Lower lobe of right lung (tissue), 2 donors: ENCODE measurements around the gene TMEM156. TPM values are rescaled to one million over a fixed set of nuclear protein-coding genes. Genes with fewer than 3 reads are reported as not detected.

Experiments used
- ATAC-seq, 2 donors: fragments of 200-7000 bp; cut with Tn5 transposase; one replicate each; pipeline ENCODE4 v1.9.1; 2020 to 2022; ENCODE audit warnings: mild to moderate bottlenecking in 2 of 2, moderate library complexity in 2 of 2
- DNase-seq: peaks from one replicate; pipeline ENCODE4 v3.0.0-alpha.2; 2020
- H3K27ac ChIP-seq: fragments of 200-600 bp; one replicate; pipeline ENCODE4 v1.8.0; 2022
- H3K27me3 ChIP-seq: fragments of 200-600 bp; one replicate; pipeline ENCODE4 v1.8.0; 2022; ENCODE audit warnings: low read depth
- H3K36me3 ChIP-seq: fragments of 200-600 bp; one replicate; pipeline ENCODE4 v1.8.0; 2022; ENCODE audit warnings: mild to moderate bottlenecking
- H3K4me1 ChIP-seq: fragments of 200-600 bp; one replicate; pipeline ENCODE4 v1.8.0; 2022
- H3K4me3 ChIP-seq: fragments of 200-600 bp; one replicate; pipeline ENCODE4 v1.8.0; 2022; ENCODE audit warnings: mild to moderate bottlenecking
- H3K9me3 ChIP-seq: fragments of 200-600 bp; one replicate; pipeline ENCODE4 v1.8.0; 2022
- CTCF ChIP-seq: fragments of 200-600 bp; IDR thresholded peaks from one replicate; pipeline ENCODE4 v1.8.0; 2022; ENCODE audit warnings: antibody characterized with exemption, mild to moderate bottlenecking
- intact Hi-C: fragments of 100-400 bp; cut with DNase I; formaldehyde crosslinking; loops from one replicate; pipeline ENCODE4 v1.11.0; 2022
- total RNA-seq: library from RNA; stranded (reverse); fragmentation: NEBNext Ultra II Directional; extraction: Animal tissue kit (Norgen Biotek cat#: 25700); gene quantifications from one replicate; pipeline ENCODE4 v1.2.1, GENCODE V29; 2021
- donor health status: DM: no; HTN: yes; CAD: no; lungs with severe emphysema.

TMEM156 gene
- total RNA-seq, 1 donor from 2014 or later = 0.62 TPM

- H3K4me1 ChIP-seq = peaks cover 51% of the 10 kb centered on the region
- no peaks in the 10 kb centered on the region for H3K36me3 ChIP-seq
Observed at GRCh38 chr4:39044364-39044955, 12.3 kb upstream of the TMEM156 start.

GRCh38 chr4:39043861-39044363 is 11.7 kb upstream of the TMEM156 start:
- Histone ChIP-seq H3K27me3 (no peaks in the 10 kb centered on the region), H3K4me3 (peak overlapping the region; percentile 66), H3K36me3 (no peaks in the 10 kb centered on the region), H3K27ac (peak overlapping the region; percentile 88), H3K9me3 (no peaks in the 10 kb centered on the region), H3K4me1 (peaks cover 48% of the 10 kb centered on the region)
- TF ChIP-seq CTCF = no peak
- DNase-seq (no peak), ATAC-seq (peak in 1 of 2 donors; percentile 5)
- intact Hi-C loops = no loop called here

More at GRCh38 chr4:39044364-39044955, 12.3 kb upstream of the TMEM156 start:
- Histone ChIP-seq H3K27ac (peak overlapping the region; percentile 88), H3K4me3 (peak overlapping the region; percentile 66), H3K27me3 (no peaks in the 10 kb centered on the region), H3K9me3 (no peaks in the 10 kb centered on the region)
- DNase-seq = peak; percentile 93
- no peak for TF ChIP-seq CTCF
- ATAC-seq = peak; percentile 93 to 94
- intact Hi-C loops = no loop called here

GRCh38 chr4:39043058-39043860 is 11.1 kb upstream of the TMEM156 start:
- Histone ChIP-seq H3K9me3 (no peaks in the 10 kb centered on the region), H3K4me1 (peaks cover 46% of the 10 kb centered on the region)
- no peak for ATAC-seq

GRCh38 chr4:39042366-39042765 is 10.2 kb upstream of the TMEM156 start:
- TF ChIP-seq CTCF = no peak
- ATAC-seq (no peak), DNase-seq (no peak)
- H3K9me3 ChIP-seq = no peaks in the 10 kb centered on the region
- no peaks in the 10 kb centered on the region for H3K27me3 ChIP-seq
- peak overlapping the region; percentile 8 for H3K27ac ChIP-seq
- intact Hi-C loops = no loop called here
- no peak overlapping the region for H3K4me3 ChIP-seq
- H3K36me3 ChIP-seq = no peaks in the 10 kb centered on the region
- peaks cover 48% of the 10 kb centered on the region for H3K4me1 ChIP-seq

More at GRCh38 chr4:39043058-39043860, 11.1 kb upstream of the TMEM156 start:
- intact Hi-C loops = no loop called here
- Histone ChIP-seq H3K4me3 (peak overlapping the region; percentile 66), H3K36me3 (no peaks in the 10 kb centered on the region), H3K27ac (peak overlapping the region; percentile 88), H3K27me3 (no peaks in the 10 kb centered on the region)
- TF ChIP-seq CTCF = no peak
- peak; percentile 26 for DNase-seq

- no peaks in the 10 kb centered on the region for H3K36me3 ChIP-seq
- no peak overlapping the region for H3K4me3 ChIP-seq
- TF ChIP-seq CTCF = no peak
- DNase-seq (no peak), ATAC-seq (no peak)
- peaks cover 30% of the 10 kb centered on the region for H3K4me1 ChIP-seq
- H3K9me3 ChIP-seq = no peaks in the 10 kb centered on the region
- intact Hi-C loops = no loop called here
- no peaks in the 10 kb centered on the region for H3K27me3 ChIP-seq
- no peak overlapping the region for H3K27ac ChIP-seq
Observed at GRCh38 chr4:39039108-39039507, 6.9 kb upstream of the TMEM156 start.
